NB4 (cell line): ENCODE data around the gene PAM16.

Source experiments
- CTCF ChIP-seq: IDR thresholded peaks from one replicate; pipeline ENCODE4 v1.5.1; 2012; ENCODE audit warnings: low read depth, low read length
- POLR2A ChIP-seq: IDR thresholded peaks from 2 replicates; pipeline ENCODE4 v1.6.1; 2011; ENCODE audit warnings: mild to moderate bottlenecking; ENCODE audit not compliant: insufficient read length; ENCODE audit errors: extremely low read depth

- TF ChIP-seq CTCF (no peak), POLR2A (no peak)
Observed at GRCh38 chr16:4358236-4358635, 7.1 kb upstream of the PAM16 start.
